HepG2 (cell line): ENCODE results near the gene PEX10. TPM values are rescaled to one million over a fixed set of nuclear protein-coding genes. Genes with fewer than 3 reads are reported as not detected.

Experiments used
- ATAC-seq: fragments of 200-7000 bp; cut with Tn5 transposase; 3 replicates; pipeline ENCODE4 v1.9.1; 2020; ENCODE audit warnings: mild to moderate bottlenecking, moderate library complexity
- BruUV-seq: library from RNA; stranded (reverse); fragments of 400-500 nt; replicated peaks from 2 replicates; lab custom pipeline; 2021; lab: Mats Ljungman, UMichigan
- CTCF ChIA-PET: fragments of 300-600 bp; formaldehyde crosslinking; extraction: SDS; loops from one replicate; lab custom pipeline; 2021; ENCODE audit warnings: low total read pairs, inconsistent platforms, low intra/inter-chr PET ratio; lab: Yijun Ruan, JAX
- POLR2A ChIA-PET: fragments of 350-600 bp; sonication (Branson Sonifier 250); formaldehyde crosslinking; loops from one replicate; lab custom pipeline; 2020; ENCODE audit warnings: antibody characterized with exemption, inconsistent platforms; lab: Yijun Ruan, JAX
- DNase-seq: peaks from one replicate; pipeline ENCODE4 v3.0.0-alpha.2; 2015; ENCODE audit warnings: low spot score
- FAIRE-seq: peaks from 3 replicates; lab custom pipeline; 2011; peaks lifted over from hg19 to GRCh38; lab: Jason Lieb, UNC
- H2AFZ ChIP-seq: one replicate; pipeline ENCODE4 v1.6.1; 2011; ENCODE audit warnings: low read length, inconsistent platforms
- H3K27ac ChIP-seq: fragments of 300-600 bp; 3 replicates; pipeline ENCODE4 v1.8.0; 2011; ENCODE audit warnings: mixed run types, mild to moderate bottlenecking, mixed read lengths, low read length, inconsistent platforms; ENCODE audit not compliant: insufficient read depth; ENCODE audit errors: extremely low read length
- H3K27me3 ChIP-seq, 2 experiments: fragments of 200-600 bp in 1 of 2; 2 replicates in 1 of 2; 3 replicates in 1 of 2; pipeline versions ENCODE4 v1.6.0 to v1.8.0; 2011; ENCODE audit warnings: low read length in 2 of 2, mild to moderate bottlenecking in 2 of 2, moderate library complexity in 2 of 2, inconsistent platforms in 1 of 2; ENCODE audit not compliant: insufficient read depth in 2 of 2, control insufficient read depth in 1 of 2
- H3K36me3 ChIP-seq, 2 experiments: fragments of 200-600 bp in 1 of 2; replicated peaks in 1 of 2; 2 replicates in 1 of 2; 3 replicates in 1 of 2; pipeline versions ENCODE4 v1.5.1 to v1.8.0; 2011; ENCODE audit warnings: low read length in 2 of 2, inconsistent platforms in 1 of 2; ENCODE audit not compliant: insufficient read depth in 2 of 2, control insufficient read depth in 1 of 2
- H3K4me1 ChIP-seq: 2 replicates; pipeline ENCODE4 v1.5.1; 2012; ENCODE audit warnings: low read length, inconsistent platforms; ENCODE audit not compliant: insufficient read depth
- H3K4me2 ChIP-seq: 2 replicates; pipeline ENCODE4 v1.6.0; 2011; ENCODE audit warnings: low read depth, low read length, inconsistent platforms
- H3K4me3 ChIP-seq, 3 experiments: fragments of 200-600 bp in 1 of 3; sonication (generic), shearing (Covaris generic) in 1 of 3; replicated peaks in 1 of 3; 2 replicates each; pipeline ENCODE4 v1.5.1; 2011 to 2016; ENCODE audit warnings: low read length in 3 of 3, inconsistent platforms in 2 of 3, low read depth in 2 of 3, mild to moderate bottlenecking in 2 of 3, control low read depth in 1 of 3, mixed read lengths in 1 of 3; ENCODE audit not compliant: insufficient read depth in 1 of 3
- H3K79me2 ChIP-seq: one replicate; pipeline ENCODE4 v1.6.1; 2011; ENCODE audit warnings: low read length, inconsistent platforms; ENCODE audit not compliant: insufficient read depth
- H3K9ac ChIP-seq: 2 replicates; pipeline ENCODE4 v1.6.0; 2011; ENCODE audit warnings: mild to moderate bottlenecking, low read depth, low read length, inconsistent platforms; ENCODE audit not compliant: insufficient read depth
- H3K9me3 ChIP-seq: 2 replicates; pipeline ENCODE4 v1.5.1; 2012; ENCODE audit warnings: mild to moderate bottlenecking, low read length
- H4K20me1 ChIP-seq: 2 replicates; pipeline ENCODE4 v1.6.0; 2011; ENCODE audit warnings: inconsistent platforms, mild to moderate bottlenecking, low read length, moderate library complexity; ENCODE audit not compliant: insufficient read depth
- CTCF ChIP-seq: sonication (generic); formaldehyde crosslinking; IDR thresholded peaks from 2 replicates; pipeline ENCODE4 v1.5.0; 2020; ENCODE audit warnings: mild to moderate bottlenecking, missing genetic modification reagents, moderate library complexity
- DNMT1 ChIP-seq: sonication (generic); formaldehyde crosslinking; IDR thresholded peaks from 2 replicates; pipeline ENCODE4 v1.5.1; 2020; ENCODE audit warnings: mild to moderate bottlenecking, missing genetic modification reagents
- ERF ChIP-seq: IDR thresholded peaks from 2 replicates; pipeline ENCODE4 v1.6.1; 2018; ENCODE audit warnings: missing biosample characterization, missing genetic modification reagents
- IKZF4 ChIP-seq: sonication (generic); formaldehyde crosslinking; IDR thresholded peaks from 2 replicates; pipeline ENCODE4 v1.5.1; 2020; ENCODE audit warnings: borderline replicate concordance, mild to moderate bottlenecking, low read depth, missing genetic modification reagents; ENCODE audit errors: not compliant biosample characterization
- KDM2A ChIP-seq: sonication (generic); formaldehyde crosslinking; IDR thresholded peaks from 2 replicates; pipeline ENCODE4 v1.4.0; 2020; ENCODE audit warnings: low read depth, missing genetic modification reagents, borderline replicate concordance
- RAD21 ChIP-seq: fragments of 450-650 bp; formaldehyde crosslinking; IDR thresholded peaks from 2 replicates; pipeline ENCODE4 v1.5.0; 2020; ENCODE audit warnings: mild to moderate bottlenecking
- REST ChIP-seq, 2 experiments: IDR thresholded peaks; 2 replicates each; pipeline ENCODE4 v1.6.1; 2011 to 2012; ENCODE audit warnings: low read length in 2 of 2, borderline replicate concordance in 1 of 2, low read depth in 1 of 2, mild to moderate bottlenecking in 1 of 2, moderate library complexity in 1 of 2
- SP140L ChIP-seq: sonication (generic); formaldehyde crosslinking; IDR thresholded peaks from 2 replicates; pipeline ENCODE4 v1.4.0; 2020; ENCODE audit warnings: missing genetic modification reagents, borderline replicate concordance
- STAG1 ChIP-seq: sonication (generic); formaldehyde crosslinking; IDR thresholded peaks from 2 replicates; pipeline ENCODE4 v1.4.0; 2020; ENCODE audit warnings: missing genetic modification reagents
- ZNF557 ChIP-seq: sonication (generic); formaldehyde crosslinking; IDR thresholded peaks from 2 replicates; pipeline ENCODE4 v1.4.0; 2020; ENCODE audit warnings: missing genetic modification reagents
- ZNF713 ChIP-seq: sonication (generic); formaldehyde crosslinking; IDR thresholded peaks from 2 replicates; pipeline ENCODE4 v1.4.0; 2020; ENCODE audit warnings: mild to moderate bottlenecking, missing genetic modification reagents
- ZNF891 ChIP-seq: sonication (generic); formaldehyde crosslinking; IDR thresholded peaks from 2 replicates; pipeline ENCODE4 v1.5.0; 2020; ENCODE audit warnings: mild to moderate bottlenecking, missing genetic modification reagents
- WGBS: methylation state at CpG from one replicate; pipeline ENCODE4 v1.1.6; 2017; ENCODE audit warnings: low lambda C conversion rate; 5-methylcytosine and 5-hydroxymethylcytosine counted together
- in situ Hi-C: cut with HindIII; loops from 2 replicates; pipeline ENCODE4 v1.10.0; 2017; ENCODE audit warnings: low pct_unique_long_range_greater_than_20kb; ENCODE audit not compliant: extremely low pct_ligation_motif_present
- intact Hi-C: fragments of 100-400 bp; cut with micrococcal nuclease; formaldehyde crosslinking; loops from one replicate; pipeline ENCODE4 v1.10.0; 2022; ENCODE audit not compliant: unreplicated experiment
- polyA plus RNA-seq, 8 experiments: library from polyadenylated mRNA; depleted of rRNA in 3 of 8; stranded (reverse) in 7 of 8; unstranded in 1 of 8; fragments of >200 nt; fragmentation: Illumina TruSeq in 4 of 8; extraction: Trizol in 4 of 8; gene quantifications; 2 replicates each; pipeline versions ENCODE4 v1.2.1 to v1.2.3, GENCODE V29; 2011 to 2016; ENCODE audit warnings: low read depth in 4 of 8, missing spikeins in 1 of 8, mixed read lengths in 1 of 8; ENCODE audit not compliant: insufficient read depth in 1 of 8
- total RNA-seq, 5 experiments: library from RNA; depleted of rRNA; stranded (reverse); fragments of >200 nt; fragmentation: Illumina TruSeq; extraction: Trizol; gene quantifications; 2 replicates each; pipeline ENCODE4 v1.2.3, GENCODE V29; 2016; ENCODE audit warnings: low read depth in 1 of 5

The PEX10 gene
- total and polyA plus RNA-seq, 2 of the 13 experiments (the other 11 are each of a cell fraction or from before 2014, with no cell fraction given) = 16.1 to 39.6 TPM

- no peaks in the 10 kb centered on the region for H3K79me2 ChIP-seq
- H3K36me3 ChIP-seq = no peaks in the 10 kb centered on the region
- no peak overlapping the region for H3K27ac ChIP-seq
- peaks cover 4% of the 10 kb centered on the region; the same call in 1 of the 2 replicates for H4K20me1 ChIP-seq
- H3K4me1 ChIP-seq = no peaks in the 10 kb centered on the region
- no peak overlapping the region for H3K4me3 ChIP-seq
- 0% methylated on average over 5 of the region's 8 CpGs for WGBS
- H3K27me3 ChIP-seq = peaks cover 31 to 93% of the 10 kb centered on the region in 2 experiments; a peak in 4 of 5 replicates
- intact Hi-C loops = no loop called here
- no peak overlapping the region for H3K9ac ChIP-seq
- BruUV-seq = no TSS peak
- in situ Hi-C loops = no loop called here
- no peak for TF ChIP-seq KDM2A (CRISPR knock-in tag)
- no peak for TF ChIP-seq DNMT1 (CRISPR knock-in tag)
- no peak for TF ChIP-seq ZNF891
- no peak for TF ChIP-seq CTCF
- DNase-seq (no peak), ATAC-seq (no peak), FAIRE-seq (no peak)
- no peaks in the 10 kb centered on the region for H3K9me3 ChIP-seq
- no peak overlapping the region for H2AFZ ChIP-seq
- H3K4me2 ChIP-seq = no peak overlapping the region
- POLR2A ChIA-PET = no interaction called here
- CTCF ChIA-PET = no interaction called here
Observed at GRCh38 chr1:2460203-2460602, 47.8 kb upstream of the PEX10 start.

- FAIRE-seq = no peak
- Histone ChIP-seq H3K27me3 (peaks cover 30 to 93% of the 10 kb centered on the region in 2 experiments; a peak in 4 of 5 replicates), H2AFZ (no peak overlapping the region), H4K20me1 (peaks cover 4% of the 10 kb centered on the region; the same call in 1 of the 2 replicates), H3K9ac (no peak overlapping the region), H3K4me3 (no peak overlapping the region), H3K4me1 (no peaks in the 10 kb centered on the region), H3K79me2 (no peaks in the 10 kb centered on the region), H3K4me2 (no peak overlapping the region), H3K9me3 (no peaks in the 10 kb centered on the region), H3K27ac (no peak overlapping the region), H3K36me3 (no peaks in the 10 kb centered on the region)
- no peak for DNase-seq
- in situ Hi-C loops = no loop called here
- CTCF ChIA-PET = no interaction called here
- intact Hi-C loops = no loop called here
- no TSS peak for BruUV-seq
- POLR2A ChIA-PET = no interaction called here
- peak; percentile 54 for ATAC-seq
- WGBS = 9% methylated on average over 8 of the region's 23 CpGs
- peak; percentile 42 to 76 for TF ChIP-seq REST (IDR thresholded peaks at IDR 0.05; ENCODE audit: borderline replicate concordance in 1 of 2, low read depth in 1 of 2, low read length in 2 of 2)
- no peak for TF ChIP-seq IKZF4 (CRISPR knock-in tag)
- no peak for TF ChIP-seq ERF (CRISPR knock-in tag)
- TF ChIP-seq RAD21 (CRISPR knock-in tag) = peak; percentile 58
- no peak for TF ChIP-seq ZNF557 (CRISPR knock-in tag)
- TF ChIP-seq SP140L (CRISPR knock-in tag) = no peak
- peak; percentile 72 for TF ChIP-seq STAG1 (CRISPR knock-in tag)
- TF ChIP-seq ZNF713 (CRISPR knock-in tag) = no peak
Observed at GRCh38 chr1:2459757-2460156, 47.4 kb upstream of the PEX10 start.
